Astrocyte of the spinal cord (primary cell): ENCODE results near the gene TYW1B.
"Not testable (repeated sequence)": the region's sequence is repeated elsewhere in the genome, so short reads cannot be mapped to it uniquely, and the experiment has no call there.

Source experiments
- DNase-seq: peaks from one replicate; pipeline ENCODE4 v3.0.0; 2011; ENCODE audit warnings: low read depth, low spot score
- H3K4me3 ChIP-seq: 2 replicates; pipeline ENCODE4 v1.5.1; 2011; ENCODE audit warnings: low read depth, mild to moderate bottlenecking, low read length, moderate library complexity
- in situ Hi-C: cut with HindIII; loops from 2 replicates; pipeline ENCODE4 v1.10.0; 2017; ENCODE audit warnings: low sequenced_read_pairs
- TF ChIP-seq, protein P1 (sequence below): IDR thresholded peaks from 2 replicates; pipeline ENCODE4 v1.5.1; 2012; ENCODE audit warnings: low read depth, mild to moderate bottlenecking, low read length, inconsistent platforms

Gene TYW1B

DNA sequence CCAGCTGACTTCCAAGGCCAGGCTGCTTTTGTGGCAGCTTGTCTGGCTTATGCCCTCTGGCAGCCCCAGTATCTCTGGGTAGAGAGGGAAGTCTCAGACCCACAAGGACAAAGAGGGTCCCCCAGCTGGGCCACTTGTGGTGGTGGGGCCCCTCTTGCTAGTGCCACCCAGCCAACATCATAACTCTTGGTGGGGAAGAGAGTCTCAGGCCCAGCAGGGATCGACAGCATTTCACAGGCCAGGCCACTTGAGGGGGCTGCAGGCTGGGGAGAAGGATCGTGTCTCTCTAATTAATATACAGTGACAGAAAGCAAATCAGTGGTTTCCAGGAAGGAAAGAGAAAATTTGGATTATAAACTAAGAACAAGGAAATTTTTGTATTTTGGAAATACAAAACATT, 76.0 kb downstream of the TYW1B start:
- no peak for DNase-seq
- TF ChIP-seq, protein P1, sequence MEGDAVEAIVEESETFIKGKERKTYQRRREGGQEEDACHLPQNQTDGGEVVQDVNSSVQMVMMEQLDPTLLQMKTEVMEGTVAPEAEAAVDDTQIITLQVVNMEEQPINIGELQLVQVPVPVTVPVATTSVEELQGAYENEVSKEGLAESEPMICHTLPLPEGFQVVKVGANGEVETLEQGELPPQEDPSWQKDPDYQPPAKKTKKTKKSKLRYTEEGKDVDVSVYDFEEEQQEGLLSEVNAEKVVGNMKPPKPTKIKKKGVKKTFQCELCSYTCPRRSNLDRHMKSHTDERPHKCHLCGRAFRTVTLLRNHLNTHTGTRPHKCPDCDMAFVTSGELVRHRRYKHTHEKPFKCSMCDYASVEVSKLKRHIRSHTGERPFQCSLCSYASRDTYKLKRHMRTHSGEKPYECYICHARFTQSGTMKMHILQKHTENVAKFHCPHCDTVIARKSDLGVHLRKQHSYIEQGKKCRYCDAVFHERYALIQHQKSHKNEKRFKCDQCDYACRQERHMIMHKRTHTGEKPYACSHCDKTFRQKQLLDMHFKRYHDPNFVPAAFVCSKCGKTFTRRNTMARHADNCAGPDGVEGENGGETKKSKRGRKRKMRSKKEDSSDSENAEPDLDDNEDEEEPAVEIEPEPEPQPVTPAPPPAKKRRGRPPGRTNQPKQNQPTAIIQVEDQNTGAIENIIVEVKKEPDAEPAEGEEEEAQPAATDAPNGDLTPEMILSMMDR = peak; percentile 10

DNA sequence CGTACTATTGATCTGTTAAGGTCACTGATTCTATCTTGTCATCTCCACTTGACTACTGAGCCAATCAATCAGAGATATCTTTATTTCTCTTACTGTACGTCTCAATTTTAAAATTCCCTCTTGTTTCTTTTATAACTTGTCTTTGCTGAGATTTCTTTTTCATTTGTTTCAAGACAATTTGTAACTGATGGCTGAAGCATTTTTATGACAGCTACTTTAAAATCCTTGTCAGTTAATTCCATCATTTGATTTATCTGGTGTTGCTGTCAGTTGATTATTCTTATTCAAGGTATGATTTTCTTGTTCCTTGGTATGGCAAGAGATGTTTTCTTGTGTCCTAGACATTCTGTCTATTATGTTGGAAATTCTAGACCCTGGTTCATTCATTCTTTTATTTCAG, 76.6 kb downstream of the TYW1B start:
- in situ Hi-C loops = no loop called here
- H3K4me3 ChIP-seq = no peak overlapping the region
- DNase-seq = no peak
- TF ChIP-seq, protein P1 = no peak

More for the DNA sequence above, 76.0 kb downstream of the TYW1B start:
- in situ Hi-C loops = no loop called here
- H3K4me3 ChIP-seq = no peak overlapping the region

DNA sequence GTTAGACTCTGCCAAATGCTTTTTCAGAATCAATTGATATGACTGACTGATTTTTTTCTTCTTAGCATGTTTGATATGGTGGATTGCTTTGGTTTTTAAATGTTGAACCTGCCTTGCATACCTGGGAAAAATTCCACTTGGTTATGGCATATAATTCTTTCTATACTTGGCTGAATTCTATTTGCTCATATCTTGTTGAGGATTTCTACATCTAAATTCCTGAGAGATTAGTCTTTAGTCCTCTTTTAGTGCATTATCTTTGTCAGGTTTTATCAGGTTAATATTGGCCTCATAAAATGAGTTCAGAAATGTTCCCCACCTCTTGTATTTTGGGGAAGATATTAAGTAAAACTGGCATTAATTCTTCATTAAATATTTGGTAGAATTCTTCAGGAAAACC, 79.4 kb downstream of the TYW1B start:
- in situ Hi-C loops, DNase-seq, H3K4me3 ChIP-seq: not testable (repeated sequence)

DNA sequence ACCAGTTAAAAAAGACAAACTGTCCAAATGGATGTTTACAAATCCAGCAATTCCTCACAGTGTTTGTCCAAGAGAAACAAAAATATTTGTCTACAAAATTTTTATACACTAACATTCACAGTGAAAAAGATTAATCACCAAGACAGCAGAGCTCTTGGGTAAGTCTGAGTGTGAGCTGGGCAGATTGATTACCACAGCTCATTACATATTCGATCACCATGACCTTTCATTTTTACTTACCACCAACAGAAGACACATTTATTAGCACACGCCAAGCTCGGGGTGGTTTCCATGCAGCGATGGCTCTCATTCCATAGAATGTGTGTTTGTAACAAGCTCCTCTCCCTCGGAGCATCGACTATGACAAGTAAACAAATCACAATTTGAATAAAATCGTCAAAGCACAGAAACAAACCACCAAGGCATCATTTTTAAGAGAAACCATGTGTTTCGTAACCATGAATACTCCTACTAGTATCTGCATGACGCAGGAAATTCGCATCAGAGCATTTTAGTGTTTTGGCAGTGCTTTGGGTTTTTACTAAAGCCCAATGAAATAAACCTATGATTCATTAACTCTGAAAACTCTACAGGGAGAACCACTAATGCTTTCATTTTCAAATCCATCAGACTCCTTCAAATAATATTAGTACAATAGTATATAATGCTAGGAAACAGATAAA, 83.6 kb downstream of the TYW1B start:
- peak; percentile 60 for DNase-seq
- in situ Hi-C loops, H3K4me3 ChIP-seq: not testable (repeated sequence)

DNA sequence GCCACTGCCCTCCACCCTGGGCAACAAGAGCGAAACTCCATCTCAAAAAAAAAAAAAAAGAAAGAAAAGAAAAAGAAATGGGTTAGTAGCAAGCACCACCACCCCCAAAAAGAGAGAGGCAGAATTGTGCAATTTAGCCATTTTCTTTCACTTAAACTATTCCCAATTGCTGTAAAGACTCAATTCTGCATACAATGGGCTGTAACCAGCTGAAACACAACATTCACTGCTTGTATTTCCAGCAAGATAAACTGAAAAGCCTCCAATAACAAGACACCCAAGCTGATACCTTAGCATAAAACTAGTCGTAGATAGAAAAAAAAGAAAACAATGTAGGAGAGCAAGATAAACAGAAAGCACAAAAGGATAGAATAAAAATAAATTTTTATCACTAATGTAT, 84.2 kb downstream of the TYW1B start:
- H3K4me3 ChIP-seq, in situ Hi-C loops, DNase-seq: not testable (repeated sequence)

DNA sequence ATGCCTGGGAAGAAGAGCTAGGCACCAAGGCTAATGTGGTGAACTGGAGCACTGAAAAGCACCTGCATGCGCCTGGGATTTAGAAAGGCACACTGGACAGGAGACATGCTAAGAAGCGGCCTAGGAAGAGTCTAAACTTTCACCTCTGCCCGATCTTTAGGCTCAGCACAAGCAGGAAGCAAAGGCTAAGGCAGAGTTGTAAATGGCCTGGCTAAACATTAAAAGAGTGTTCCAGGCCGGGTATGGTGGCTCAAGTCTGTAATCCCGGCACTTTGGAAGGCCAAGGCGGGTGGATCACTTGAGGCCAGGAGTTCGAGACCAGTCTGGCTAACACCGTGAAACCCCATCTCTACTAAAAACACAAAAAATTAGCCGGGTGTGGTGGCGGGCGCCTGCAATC, 88.3 kb downstream of the TYW1B start:
- DNase-seq, in situ Hi-C loops, H3K4me3 ChIP-seq: not testable (repeated sequence)

DNA sequence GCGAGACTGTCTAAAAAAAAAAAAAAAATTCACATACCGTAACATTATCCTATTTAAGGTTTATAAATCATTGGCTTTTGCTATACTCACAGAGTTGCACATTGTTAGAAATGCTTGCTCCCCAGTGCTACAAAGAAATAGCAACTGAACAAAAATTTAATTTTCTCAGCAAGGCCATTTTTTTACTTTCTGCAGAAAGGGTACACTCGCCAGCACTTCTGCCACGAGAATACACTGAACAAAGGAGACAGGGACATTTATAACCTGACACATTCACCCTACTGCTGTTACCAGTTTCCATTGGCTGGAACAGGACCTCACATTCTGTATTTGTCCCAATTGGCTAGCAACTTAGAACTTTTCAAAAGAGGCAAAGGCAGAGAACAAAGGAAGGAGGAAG, 92.1 kb downstream of the TYW1B start:
- in situ Hi-C loops, DNase-seq: not testable (repeated sequence)

DNA sequence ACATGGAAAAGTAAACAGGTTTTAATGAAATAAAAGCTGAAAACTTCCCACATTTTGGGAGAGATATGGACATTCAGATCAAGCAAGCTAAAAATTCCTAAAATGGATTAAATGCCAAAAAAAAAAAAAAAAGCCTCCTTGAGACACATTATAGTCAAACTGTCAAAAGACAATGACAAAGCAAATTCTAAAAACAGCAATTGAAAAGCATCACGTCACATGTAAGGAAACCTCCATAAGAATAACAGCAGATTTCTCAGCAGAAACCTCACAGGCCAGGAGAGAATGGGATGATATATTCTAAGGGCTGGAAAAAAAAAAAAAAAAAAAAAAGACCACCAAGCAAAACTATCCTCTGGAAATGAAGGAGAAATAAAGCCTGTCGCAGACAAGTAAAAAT, 97.2 kb downstream of the TYW1B start:
- H3K4me3 ChIP-seq, in situ Hi-C loops, DNase-seq: not testable (repeated sequence)

More for the DNA sequence above, 92.1 kb downstream of the TYW1B start:
- H3K4me3 ChIP-seq = not testable (repeated sequence)

DNA sequence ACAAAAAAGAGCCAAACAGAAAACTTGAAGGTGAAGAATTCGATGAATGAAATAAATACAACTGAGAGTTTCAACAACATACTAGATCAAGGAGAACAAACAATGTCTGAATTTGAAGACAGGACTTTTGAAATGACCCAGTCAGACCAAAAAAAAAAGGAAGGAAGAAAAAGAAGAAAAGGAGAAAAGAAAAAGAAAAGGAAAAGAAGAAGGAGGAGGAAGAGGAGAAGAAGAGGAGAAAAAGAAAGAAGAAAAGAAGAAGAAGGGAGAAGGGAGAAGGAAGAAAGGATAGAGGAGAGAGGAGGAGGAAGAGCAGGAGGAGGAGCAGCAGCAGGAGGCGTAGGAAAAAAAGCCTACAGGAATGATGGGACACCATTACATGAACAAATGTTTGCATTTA, 97.6 kb downstream of the TYW1B start:
- in situ Hi-C loops, DNase-seq, H3K4me3 ChIP-seq: not testable (repeated sequence)

DNA sequence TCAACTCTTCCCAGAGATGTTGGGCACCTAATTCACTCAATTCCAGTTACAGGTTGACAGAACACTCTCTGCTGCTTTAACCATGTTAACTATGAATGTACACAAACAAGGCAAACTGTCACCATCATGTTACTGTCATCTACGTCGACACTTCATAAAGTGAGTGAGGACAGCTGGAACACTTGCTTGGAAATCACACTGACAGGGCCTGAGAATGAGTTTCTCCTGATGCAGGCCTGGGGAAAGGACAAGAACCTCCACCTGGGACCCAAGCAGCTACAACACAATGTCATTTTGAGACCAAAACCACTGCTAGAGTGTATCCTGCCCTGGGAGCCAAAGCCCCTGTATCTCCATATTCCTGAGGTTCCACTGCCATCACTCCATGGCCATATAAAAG, 98.9 kb downstream of the TYW1B start:
- DNase-seq, in situ Hi-C loops, H3K4me3 ChIP-seq: not testable (repeated sequence)

DNA sequence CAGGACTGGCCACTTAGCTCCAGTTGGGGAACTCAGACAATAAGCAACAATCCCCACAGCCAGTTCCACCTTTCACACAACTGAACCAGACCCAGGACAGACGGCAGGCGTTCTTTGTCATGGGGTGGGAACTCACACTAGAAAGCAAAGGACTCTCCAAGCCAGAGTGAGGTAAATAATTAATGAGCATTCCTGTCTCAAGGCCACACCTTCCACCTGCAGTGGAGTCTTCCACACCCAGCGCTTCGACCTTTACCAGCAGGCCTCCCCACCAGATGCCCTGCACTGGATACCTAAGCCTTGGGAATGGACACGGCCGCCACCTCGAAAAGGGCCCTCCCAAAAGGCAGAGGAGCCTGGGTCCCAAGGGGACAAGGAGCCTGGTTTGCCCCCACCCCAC, 105.3 kb downstream of the TYW1B start:
- DNase-seq, in situ Hi-C loops, H3K4me3 ChIP-seq: not testable (repeated sequence)

DNA sequence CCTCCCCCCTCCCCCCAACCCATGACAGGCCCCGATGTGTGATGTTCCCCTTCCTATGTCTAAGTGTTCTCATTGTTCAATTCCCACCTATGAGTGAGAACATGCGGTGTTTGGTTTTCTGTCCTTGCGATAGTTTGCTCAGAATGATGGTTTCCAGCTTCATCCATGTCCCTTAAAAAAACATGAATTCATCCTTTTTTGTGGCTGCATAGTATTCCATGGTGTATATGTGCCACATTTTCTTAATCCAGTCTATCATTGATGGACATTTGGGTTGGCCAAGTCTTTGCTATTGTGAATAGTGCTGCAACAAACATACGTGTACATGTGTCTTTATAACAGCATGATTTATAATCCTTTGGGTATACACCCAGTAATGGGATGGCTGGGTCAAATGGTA, 107.1 kb downstream of the TYW1B start:
- in situ Hi-C loops, DNase-seq, H3K4me3 ChIP-seq: not testable (repeated sequence)

DNA sequence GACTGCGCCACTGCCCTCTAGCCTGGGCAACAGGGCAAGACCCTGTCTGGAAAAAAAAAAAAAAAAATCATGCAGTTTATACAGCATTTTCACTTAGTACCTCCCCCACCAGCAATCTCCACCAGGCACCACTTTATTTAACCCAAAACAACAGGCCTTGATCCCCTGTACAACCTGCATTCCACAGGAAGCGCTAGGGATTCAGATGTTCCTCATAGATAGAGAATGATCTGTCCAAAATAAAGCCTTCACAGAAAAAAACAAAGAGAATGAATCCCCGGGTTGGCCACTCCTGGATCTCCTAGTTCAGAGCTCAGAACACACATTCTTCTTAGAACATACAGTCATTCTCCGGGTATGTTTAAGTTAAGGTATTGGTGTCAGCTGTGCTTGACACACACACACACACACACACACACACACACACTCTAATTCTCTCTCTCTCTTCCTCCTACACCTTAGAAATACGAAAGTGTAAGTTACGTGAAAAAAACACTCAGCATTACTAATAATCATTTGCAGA, 110.7 kb downstream of the TYW1B start:
- in situ Hi-C loops, DNase-seq, H3K4me3 ChIP-seq: not testable (repeated sequence)

DNA sequence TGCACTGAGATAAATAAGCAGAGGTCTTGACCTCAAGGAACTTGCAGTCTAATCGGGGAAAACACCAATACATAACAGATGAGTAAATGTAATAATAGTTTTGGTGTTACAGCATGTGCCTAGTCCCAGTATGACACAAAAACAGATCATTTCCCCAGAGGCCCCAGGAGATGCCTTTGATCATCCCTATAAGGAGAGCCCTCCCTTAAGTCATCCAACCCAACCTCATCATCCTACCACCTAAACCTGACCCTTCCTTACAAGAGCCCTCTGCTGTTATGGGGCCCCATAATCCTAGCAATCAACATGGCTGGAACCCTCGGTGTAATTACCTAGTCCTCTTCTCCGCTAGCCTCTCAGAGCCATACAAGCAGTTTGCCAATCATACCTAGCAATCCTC, 116.1 kb downstream of the TYW1B start:
- H3K4me3 ChIP-seq, DNase-seq, in situ Hi-C loops: not testable (repeated sequence)
